Hepatocyte (in vitro differentiated cells): ENCODE results near the gene ERFE.
"Not testable (repeated sequence)": the region's sequence is repeated elsewhere in the genome, so short reads cannot be mapped to it uniquely, and the experiment has no call there.

ENCODE experiments used
- CTCF ChIP-seq: fragments of 200-600 bp; sonication (generic); IDR thresholded peaks from 2 replicates; pipeline ENCODE4 v1.5.1; 2016; ENCODE audit warnings: antibody characterized with exemption, mild to moderate bottlenecking; ENCODE audit not compliant: poor library complexity
- EZH2phosphoT487 ChIP-seq: fragments of 200-600 bp; sonication (generic); IDR thresholded peaks from one replicate; pipeline ENCODE4 v1.6.1; 2018; ENCODE audit warnings: antibody characterized with exemption, mild to moderate bottlenecking, low read depth, moderate library complexity; ENCODE audit not compliant: unreplicated experiment, severe bottlenecking

GRCh38 chr2:238115709-238116108 is 43.1 kb upstream of the ERFE start:
- TF ChIP-seq EZH2phosphoT487, CTCF: not testable (repeated sequence)
